GM18858 (cell line): ENCODE results near the gene U2AF1L4.

Source experiments
- ATAC-seq: cut with Tn5 transposase; IDR thresholded peaks from one replicate; pipeline ENCODE4 v1.9.1; 2021; ENCODE audit not compliant: unreplicated experiment

U2AF1L4 gene, protein sequence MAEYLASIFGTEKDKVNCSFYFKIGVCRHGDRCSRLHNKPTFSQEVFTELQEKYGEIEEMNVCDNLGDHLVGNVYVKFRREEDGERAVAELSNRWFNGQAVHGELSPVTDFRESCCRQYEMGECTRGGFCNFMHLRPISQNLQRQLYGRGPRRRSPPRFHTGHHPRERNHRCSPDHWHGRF

DNA sequence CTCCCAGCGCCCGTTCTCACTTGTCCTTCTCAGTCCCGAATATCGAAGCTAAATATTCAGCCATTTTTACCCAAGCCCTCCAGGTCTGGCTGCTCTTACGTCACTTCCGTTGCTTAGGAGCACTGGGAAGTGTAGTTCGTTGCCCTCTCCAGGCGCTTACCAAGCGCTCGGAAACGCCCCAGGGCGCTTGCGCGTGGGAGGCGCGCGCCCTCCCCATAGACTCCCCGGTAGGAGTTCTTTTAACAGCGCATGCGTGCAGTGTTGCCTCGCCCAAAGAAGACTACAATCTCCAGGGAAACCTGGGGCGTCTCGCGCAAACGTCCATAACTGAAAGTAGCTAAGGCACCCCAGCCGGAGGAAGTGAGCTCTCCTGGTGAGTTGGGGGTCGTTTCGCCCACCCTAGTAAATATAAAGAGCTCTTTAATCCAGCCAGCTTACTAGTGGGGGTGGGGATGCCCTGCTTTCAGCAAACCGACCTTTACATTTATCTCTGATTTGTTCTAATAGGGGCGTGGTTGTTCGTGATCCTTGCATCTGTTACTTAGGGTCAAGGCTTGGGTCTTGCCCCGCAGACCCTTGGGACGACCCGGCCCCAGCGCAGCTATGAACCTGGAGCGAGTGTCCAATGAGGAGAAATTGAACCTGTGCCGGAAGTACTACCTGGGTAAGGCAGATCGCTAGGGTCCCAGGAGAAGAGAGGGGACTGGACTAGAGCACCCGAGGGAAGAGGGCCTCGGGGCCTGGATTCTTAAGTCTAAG, at the start of gene U2AF1L4, which contains the start of gene PSENEN:
Gene U2AF1L4 (minus strand): TSS at position 91 of the 759 bp plus-strand sequence. CDS start 27 bp downstream, at position 64.
Gene PSENEN (plus strand): TSS at position 324 of the 759 bp plus-strand sequence. CDS start 280 bp downstream, at position 604.
- ATAC-seq: peak; percentile 38

GRCh38 chr19:35793381-35794165, 48.4 kb upstream of the U2AF1L4 start:
- ATAC-seq: no peak

DNA sequence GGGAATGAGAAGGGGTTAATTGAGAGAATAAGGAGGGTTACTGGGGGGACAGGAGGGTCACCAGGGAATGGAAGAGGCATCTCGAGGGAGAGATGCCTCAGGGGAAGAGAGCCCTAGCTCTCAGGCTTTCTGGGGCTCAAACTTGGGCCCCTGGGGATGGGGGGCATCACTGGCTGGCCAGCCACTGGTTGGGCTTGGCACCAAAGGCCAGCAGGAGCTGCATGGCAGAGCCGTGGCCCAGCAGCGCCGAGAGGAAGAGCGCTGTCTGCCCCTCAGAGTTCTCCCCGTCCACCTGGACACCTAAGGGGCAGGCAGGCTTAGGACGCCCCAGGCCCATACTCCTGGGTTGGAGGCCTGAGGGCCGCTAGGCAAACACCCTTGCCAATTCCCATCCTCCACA, 47.7 kb upstream of the U2AF1L4 start:
- no peak for ATAC-seq

GRCh38 chr19:35792312-35792711, 47.1 kb upstream of the U2AF1L4 start:
- no peak for ATAC-seq

DNA sequence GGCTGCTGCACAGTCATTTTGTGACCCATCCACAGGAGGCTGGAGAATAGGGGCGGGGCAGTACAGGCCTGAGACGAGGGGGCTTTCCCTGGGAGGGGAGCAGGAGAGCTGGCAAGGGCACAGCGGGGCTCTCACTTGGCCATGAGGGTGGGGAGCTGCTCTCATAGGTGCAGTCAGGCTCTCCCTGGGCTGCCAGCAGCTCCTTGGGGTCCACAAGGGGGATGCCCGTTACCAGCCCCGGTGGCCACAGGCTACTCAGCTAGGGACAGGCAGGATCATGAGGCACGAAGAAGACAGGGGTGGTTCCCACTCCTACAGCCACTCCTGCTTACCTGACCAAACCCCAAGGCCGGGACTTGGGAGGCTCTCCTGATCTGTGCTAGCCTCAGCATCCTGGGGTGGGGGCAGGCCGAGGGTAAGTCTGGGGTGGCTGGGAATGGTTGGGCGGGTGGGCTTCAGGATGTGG, 46.6 kb upstream of the U2AF1L4 start:
- ATAC-seq: no peak

GRCh38 chr19:35790981-35791813, 46.0 kb upstream of the U2AF1L4 start:
- ATAC-seq: no peak

DNA sequence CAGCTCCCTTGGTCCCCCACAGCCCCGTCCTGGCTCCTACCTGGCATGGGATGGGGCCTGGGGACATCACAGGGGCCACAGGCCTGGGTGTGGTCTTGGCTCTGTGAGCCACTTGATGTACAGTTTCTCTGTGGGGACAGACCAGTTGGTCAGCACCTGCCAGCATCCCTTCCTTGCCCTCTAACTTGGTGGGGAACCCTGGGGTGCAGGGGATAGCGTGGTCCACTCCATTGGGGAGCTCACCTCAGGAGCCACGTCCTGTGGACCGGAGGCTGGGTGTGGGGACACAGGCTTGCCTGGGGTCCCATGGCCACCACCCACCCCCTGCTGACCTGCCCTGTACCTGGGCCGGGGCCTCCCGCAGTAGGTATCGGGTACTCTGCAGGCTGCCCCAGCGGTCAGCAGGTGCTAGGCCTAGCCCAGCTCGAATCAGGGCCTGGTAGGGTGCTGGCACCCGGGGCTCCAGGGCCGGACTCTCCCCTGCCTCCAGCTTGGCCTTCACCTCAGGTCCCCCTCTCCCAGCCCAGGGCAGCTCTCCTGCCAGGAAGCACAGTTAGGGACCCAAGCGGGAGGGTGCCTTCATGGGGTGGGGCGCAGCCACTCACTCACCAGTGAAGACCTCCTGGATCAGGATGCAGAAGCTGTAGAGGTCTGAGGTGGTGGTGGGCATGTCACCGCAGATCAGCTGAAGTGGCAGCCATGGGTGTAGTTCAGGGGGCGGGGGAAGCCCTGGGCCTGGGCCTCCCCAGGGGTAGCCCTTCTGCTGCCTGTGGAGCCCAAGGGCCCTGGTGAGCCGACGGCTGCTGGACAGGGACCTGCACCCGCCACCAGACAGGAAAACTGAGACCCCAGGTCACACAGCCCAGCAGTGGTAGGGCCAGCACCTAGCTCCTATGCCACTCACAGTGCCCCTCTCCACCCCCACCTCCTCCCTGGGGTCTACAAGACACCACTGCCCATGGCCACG, 45.0 kb upstream of the U2AF1L4 start:
- ATAC-seq: no peak

- no peak for ATAC-seq
These were observed 44.2 kb upstream of the U2AF1L4 start for GRCh38 chr19:35789195-35789977.

DNA sequence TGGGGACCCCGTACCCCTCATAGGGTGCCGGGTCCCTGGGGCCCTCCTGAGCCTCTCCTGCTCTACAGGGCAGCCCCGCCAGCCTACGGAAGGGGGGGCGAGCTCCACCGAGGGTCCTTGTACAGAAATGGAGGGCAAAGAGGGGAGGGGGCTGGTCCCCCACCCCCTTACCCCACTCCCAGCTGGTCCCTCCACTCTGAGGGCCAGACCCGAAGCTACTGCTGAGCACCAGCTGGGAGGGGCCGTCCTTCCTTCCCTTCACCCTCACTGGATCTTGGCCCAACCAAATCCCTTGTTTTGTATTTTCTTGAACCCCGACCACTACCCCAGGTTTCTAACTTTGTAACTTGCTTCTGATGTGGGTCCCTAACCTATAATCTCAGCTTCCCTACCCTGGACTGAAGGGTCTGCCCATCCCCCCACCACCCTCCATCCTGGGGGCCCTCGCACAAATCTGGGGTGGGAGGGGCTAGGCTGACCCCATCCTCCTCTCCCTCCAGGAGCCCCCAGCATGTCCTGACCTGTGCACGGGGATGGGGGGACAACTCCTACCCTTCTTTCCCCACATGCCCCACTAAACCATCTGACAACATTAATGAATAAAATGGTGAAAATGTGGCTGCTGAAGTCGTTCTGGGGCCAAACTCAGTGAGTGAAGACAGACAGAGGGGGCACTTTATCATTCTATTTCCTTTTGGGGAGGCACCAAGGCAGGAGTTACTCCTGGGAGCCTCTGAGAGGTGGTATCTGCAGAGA, 43.2 kb upstream of the U2AF1L4 start:
- ATAC-seq: no peak

GRCh38 chr19:35787227-35787799, 42.1 kb upstream of the U2AF1L4 start:
- ATAC-seq: no peak

- no peak for ATAC-seq
These were observed 41.3 kb upstream of the U2AF1L4 start for GRCh38 chr19:35786299-35787160.

DNA sequence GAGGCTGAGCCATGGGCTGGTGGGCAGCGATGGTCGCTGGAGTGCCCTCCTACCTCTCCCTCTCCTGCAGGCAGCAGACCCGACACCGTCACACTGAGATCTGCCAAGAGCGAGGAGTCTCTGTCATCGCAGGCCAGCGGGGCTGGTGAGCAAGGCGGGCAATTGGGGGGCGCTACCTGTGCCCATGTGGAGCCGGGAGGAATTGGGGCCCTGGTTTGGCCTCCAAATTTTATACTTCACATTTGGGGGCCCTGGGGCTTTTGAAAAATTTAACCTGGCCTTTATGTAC, 40.1 kb upstream of the U2AF1L4 start:
- no peak for ATAC-seq

DNA sequence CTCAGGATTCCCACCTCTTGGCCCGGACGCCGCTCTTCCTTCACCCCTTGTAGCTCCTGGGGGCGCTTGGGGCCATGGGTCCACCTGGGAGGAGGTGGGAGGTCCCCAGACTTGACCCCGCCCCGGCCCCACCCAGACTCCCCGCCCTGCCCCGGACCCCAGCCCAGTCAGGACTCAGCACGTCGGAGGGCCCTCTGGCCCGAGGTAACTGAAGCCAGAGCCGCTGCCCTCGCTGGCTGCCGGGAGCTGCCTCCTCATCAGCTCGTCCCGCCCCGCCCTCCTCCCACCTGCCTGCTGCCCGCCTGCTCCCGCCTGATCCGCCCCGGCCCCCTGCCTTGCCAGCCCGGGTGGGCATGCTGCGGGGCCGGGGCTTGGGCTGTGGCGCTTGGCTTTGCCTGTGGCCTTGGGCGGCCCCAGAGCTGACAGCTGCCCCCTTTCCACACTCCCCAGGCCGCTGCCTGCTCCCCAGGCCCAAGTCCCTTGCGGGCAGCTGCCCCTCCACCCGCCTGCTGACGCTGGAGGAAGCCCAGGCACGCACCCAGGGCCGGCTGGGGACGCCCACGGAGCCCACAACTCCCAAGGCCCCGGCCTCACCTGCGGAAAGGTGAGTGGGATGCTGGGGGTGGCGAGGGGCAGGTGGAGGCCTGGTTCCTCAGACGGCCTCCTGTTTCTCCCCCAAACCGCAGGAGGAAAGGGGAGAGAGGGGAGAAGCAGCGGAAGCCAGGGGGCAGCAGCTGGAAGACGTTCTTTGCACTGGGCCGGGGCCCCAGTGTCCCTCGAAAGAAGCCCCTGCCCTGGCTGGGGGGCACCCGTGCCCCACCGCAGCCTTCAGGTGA, 39.5 kb upstream of the U2AF1L4 start:
- ATAC-seq: no peak

DNA sequence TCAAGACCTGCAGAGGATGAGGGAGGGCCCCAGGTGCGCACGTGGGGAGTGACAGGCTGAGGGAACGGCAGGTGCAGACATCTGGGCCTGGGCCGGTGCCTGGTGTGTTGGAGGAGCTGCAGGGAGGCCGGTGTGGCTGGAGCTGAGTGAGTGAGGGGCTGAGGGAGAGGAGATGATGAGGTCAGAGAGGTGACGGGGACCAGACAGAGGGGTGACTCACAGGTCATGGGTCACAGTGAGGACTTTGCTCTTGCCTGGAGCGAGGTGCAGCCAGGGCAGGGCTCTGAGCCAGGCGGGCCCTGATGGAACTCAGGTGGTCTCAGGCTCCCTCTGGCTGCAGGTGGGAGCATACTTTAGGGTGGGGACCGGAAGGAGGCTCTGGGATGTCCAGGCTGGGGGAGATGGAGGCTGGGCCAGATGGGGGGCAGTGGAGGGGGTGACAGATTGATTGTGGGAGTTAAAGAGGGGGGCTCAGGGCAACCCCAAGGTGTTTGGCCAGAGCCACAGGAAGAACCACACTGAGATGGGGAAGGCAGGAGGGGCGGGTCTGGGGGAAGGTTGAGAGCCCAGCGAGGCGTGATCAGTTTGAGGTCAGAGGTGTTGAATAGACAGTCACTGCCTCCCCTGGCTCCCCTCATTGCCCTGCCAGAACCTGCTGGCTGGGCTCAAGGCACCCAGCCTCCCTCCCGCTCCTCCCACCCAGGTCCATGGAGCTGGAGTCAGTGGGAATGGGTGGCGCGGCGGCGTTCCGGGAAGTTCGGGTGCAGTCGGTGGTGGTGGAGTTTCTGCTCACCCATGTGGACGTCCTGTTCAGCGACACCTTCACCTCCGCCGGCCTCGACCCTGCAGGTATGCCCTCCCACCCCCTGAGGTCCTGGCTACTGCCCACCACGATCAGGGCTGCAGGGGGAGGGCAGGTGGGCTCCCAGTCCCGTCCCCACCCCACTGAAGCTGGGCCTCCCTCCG, 38.5 kb upstream of the U2AF1L4 start:
- ATAC-seq: no peak

DNA sequence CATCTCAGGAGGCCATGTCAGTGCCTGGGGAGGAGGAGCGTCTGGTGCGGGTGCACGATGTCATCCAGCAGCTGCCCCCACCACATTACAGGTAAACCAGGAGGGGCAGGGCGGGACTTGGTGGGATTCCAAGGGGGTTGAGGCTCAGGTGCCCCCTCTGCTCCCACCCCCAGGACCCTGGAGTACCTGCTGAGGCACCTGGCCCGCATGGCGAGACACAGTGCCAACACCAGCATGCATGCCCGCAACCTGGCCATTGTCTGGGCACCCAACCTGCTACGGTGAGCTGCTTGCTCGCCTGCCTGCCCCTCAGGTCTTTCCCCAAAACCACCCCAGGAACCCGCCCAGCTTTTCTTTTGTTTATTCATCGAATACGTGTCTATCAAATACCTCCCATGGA, 37.4 kb upstream of the U2AF1L4 start:
- no peak for ATAC-seq
